Esophagus muscularis mucosa (tissue), 4 donors: ENCODE data around the gene SH3D19. TPM values are rescaled to one million over a fixed set of nuclear protein-coding genes. Genes with fewer than 3 reads are reported as not detected.

ENCODE experiments used
- DNase-seq: peaks from one replicate; pipeline ENCODE4 v3.0.0-alpha.2; 2017; ENCODE audit errors: extremely low spot score
- H3K27ac ChIP-seq, 4 donors: fragments of 200-600 bp; sonication (generic); replicated peaks in 1 of 4; 1 replicate in 3 of 4; 2 replicates in 1 of 4; pipeline ENCODE4 v1.5.1; 2016 to 2019; ENCODE audit warnings: mild to moderate bottlenecking in 1 of 4
- H3K27me3 ChIP-seq, 4 donors: fragments of 200-600 bp; sonication (generic); one replicate each; pipeline versions ENCODE4 v1.5.1 to v1.6.0; 2016 to 2019
- H3K36me3 ChIP-seq, 4 donors: fragments of 200-600 bp; sonication (generic); one replicate each; pipeline ENCODE4 v1.5.1; 2016 to 2019
- H3K4me1 ChIP-seq, 4 donors: fragments of 200-600 bp; sonication (generic); one replicate each; pipeline ENCODE4 v1.5.1; 2016 to 2019
- H3K4me3 ChIP-seq, 4 donors: fragments of 200-600 bp; sonication (generic); 1 replicate in 2 of 4; 2 replicates in 2 of 4; pipeline ENCODE4 v1.5.1; 2016 to 2019; ENCODE audit warnings: mild to moderate bottlenecking in 4 of 4, moderate library complexity in 1 of 4
- H3K9me3 ChIP-seq, 4 donors: fragments of 200-600 bp; sonication (generic); 1 replicate in 3 of 4; 2 replicates in 1 of 4; pipeline ENCODE4 v1.5.1; 2016 to 2019
- CTCF ChIP-seq, 3 experiments: fragments of 200-600 bp in 2 of 3; fragments of 450-650 bp in 1 of 3; sonication (generic) in 2 of 3; IDR thresholded peaks; one replicate each; pipeline ENCODE4 v1.5.1; 2017 to 2019; ENCODE audit warnings: antibody characterized with exemption in 3 of 3, mild to moderate bottlenecking in 2 of 3, moderate library complexity in 1 of 3
- EP300 ChIP-seq: sonication (generic); formaldehyde crosslinking; IDR thresholded peaks from one replicate; pipeline ENCODE4 v1.6.1; 2017; ENCODE audit warnings: antibody characterized with exemption
- POLR2A ChIP-seq: fragments of 450-650 bp; IDR thresholded peaks from one replicate; pipeline ENCODE4 v1.6.1; 2017; ENCODE audit warnings: antibody characterized with exemption, moderate library complexity, mild to moderate bottlenecking, low read depth
- POLR2AphosphoS5 ChIP-seq, 2 donors: sonication (generic); formaldehyde crosslinking; IDR thresholded peaks; one replicate each; pipeline ENCODE4 v1.6.1; 2017; ENCODE audit warnings: antibody characterized with exemption in 2 of 2
- WGBS: methylation state at CpG from one replicate; pipeline ENCODE4 v1.1.5; 2018; 5-methylcytosine and 5-hydroxymethylcytosine counted together
- intact Hi-C: fragments of 100-400 bp; cut with DNase I; formaldehyde crosslinking; loops from one replicate; pipeline ENCODE4 v1.15.1; 2023
- total RNA-seq, 4 donors: library from RNA; depleted of rRNA; stranded (reverse); fragments of >200 nt; gene quantifications; one replicate each; pipeline versions ENCODE4 v1.1.0 to v1.2.1, GENCODE V29; 2016

Gene SH3D19
- total RNA-seq, 4 donors from 2014 or later: 115 to 186 (median 177) TPM

GRCh38 chr4:151163855-151164254 is 161.6 kb downstream of the SH3D19 start:
- Histone ChIP-seq H3K9me3 (no peaks in the 10 kb centered on the region), H3K4me3 (no peak overlapping the region), H3K27ac (no peak overlapping the region), H3K36me3 (peaks cover 6 to 60% (median 24%) of the 10 kb centered on the region in 4 donors), H3K27me3 (no peaks in the 10 kb centered on the region), H3K4me1 (peaks cover 5 to 18% (median 12%) of the 10 kb centered on the region in 4 donors)
- intact Hi-C loops: loop anchor here (10.0 kb wide), 1 partner anchor 161 kb away; the partner anchor contains the start of gene SH3D19
- 100% methylated on average over 1 of the region's 1 CpG for WGBS
- TF ChIP-seq CTCF (IDR thresholded peaks at IDR 0.05) (no peak), POLR2AphosphoS5 (IDR thresholded peaks at IDR 0.05) (no peak), POLR2A (no peak), EP300 (no peak)
- DNase-seq: no peak

- Histone ChIP-seq H3K9me3 (no peaks in the 10 kb centered on the region), H3K27me3 (no peaks in the 10 kb centered on the region), H3K4me1 (peaks cover 0 to 7% (median 6%) of the 10 kb centered on the region in 4 donors), H3K4me3 (no peak overlapping the region), H3K36me3 (peaks cover 6 to 69% (median 39%) of the 10 kb centered on the region in 4 donors), H3K27ac (no peak overlapping the region)
- WGBS: 92% methylated on average over 1 of the region's 1 CpG
- TF ChIP-seq POLR2A (no peak), POLR2AphosphoS5 (IDR thresholded peaks at IDR 0.05) (no peak), CTCF (IDR thresholded peaks at IDR 0.05) (no peak), EP300 (no peak)
- no peak for DNase-seq
- intact Hi-C loops: loop anchor here (2.0 kb wide), 1 partner anchor 22 kb away; no protein-coding TSS in a partner anchor
Measured at GRCh38 chr4:151158979-151159378, 166.4 kb downstream of the SH3D19 start.

- H3K27me3 ChIP-seq: no peaks in the 10 kb centered on the region
- H3K36me3 ChIP-seq: peaks cover 0 to 56% (median 34%) of the 10 kb centered on the region in 4 donors
- DNase-seq: no peak
- intact Hi-C loops: no loop called here
- H3K9me3 ChIP-seq: no peaks in the 10 kb centered on the region
- H3K4me1 ChIP-seq: peaks cover 0 to 21% (median 20%) of the 10 kb centered on the region in 4 donors
- no peak overlapping the region for H3K27ac ChIP-seq
- TF ChIP-seq POLR2AphosphoS5 (IDR thresholded peaks at IDR 0.05) (no peak), POLR2A (no peak), EP300 (no peak), CTCF (IDR thresholded peaks at IDR 0.05) (no peak)
- 94% methylated on average over 2 of the region's 2 CpGs for WGBS
- no peak overlapping the region for H3K4me3 ChIP-seq
Measured at GRCh38 chr4:151157543-151157942, 167.9 kb downstream of the SH3D19 start.

- no peaks in the 10 kb centered on the region for H3K9me3 ChIP-seq
- no peak for DNase-seq
- H3K36me3 ChIP-seq: peaks cover 0 to 52% (median 31%) of the 10 kb centered on the region in 4 donors
- peaks cover 0 to 30% (median 28%) of the 10 kb centered on the region in 4 donors for H3K4me1 ChIP-seq
- intact Hi-C loops: no loop called here
- H3K4me3 ChIP-seq: no peak overlapping the region
- TF ChIP-seq CTCF (IDR thresholded peaks at IDR 0.05): no peak
- TF ChIP-seq EP300: no peak
- no peak for TF ChIP-seq POLR2A
- TF ChIP-seq POLR2AphosphoS5 (IDR thresholded peaks at IDR 0.05): no peak
- H3K27me3 ChIP-seq: no peaks in the 10 kb centered on the region
- H3K27ac ChIP-seq: peak overlapping the region in 1 of 4 donors; percentile 50
- 73% methylated on average over 2 of the region's 2 CpGs for WGBS
Measured at GRCh38 chr4:151153585-151153984, 171.8 kb downstream of the SH3D19 start.

GRCh38 chr4:151152028-151152427 is 173.4 kb downstream of the SH3D19 start:
- TF ChIP-seq EP300 (no peak), CTCF (IDR thresholded peaks at IDR 0.05) (no peak), POLR2A (no peak), POLR2AphosphoS5 (IDR thresholded peaks at IDR 0.05) (no peak)
- Histone ChIP-seq H3K4me1 (peaks cover 0 to 30% (median 28%) of the 10 kb centered on the region in 4 donors), H3K27me3 (no peaks in the 10 kb centered on the region), H3K4me3 (no peak overlapping the region), H3K36me3 (peaks cover 5 to 54% (median 39%) of the 10 kb centered on the region in 4 donors), H3K9me3 (no peaks in the 10 kb centered on the region), H3K27ac (no peak overlapping the region)
- DNase-seq: no peak
- WGBS: 25% methylated on average over 1 of the region's 1 CpG
- intact Hi-C loops: no loop called here
